ENCODE results near the gene P2RY12.

P2RY12 gene

DNA sequence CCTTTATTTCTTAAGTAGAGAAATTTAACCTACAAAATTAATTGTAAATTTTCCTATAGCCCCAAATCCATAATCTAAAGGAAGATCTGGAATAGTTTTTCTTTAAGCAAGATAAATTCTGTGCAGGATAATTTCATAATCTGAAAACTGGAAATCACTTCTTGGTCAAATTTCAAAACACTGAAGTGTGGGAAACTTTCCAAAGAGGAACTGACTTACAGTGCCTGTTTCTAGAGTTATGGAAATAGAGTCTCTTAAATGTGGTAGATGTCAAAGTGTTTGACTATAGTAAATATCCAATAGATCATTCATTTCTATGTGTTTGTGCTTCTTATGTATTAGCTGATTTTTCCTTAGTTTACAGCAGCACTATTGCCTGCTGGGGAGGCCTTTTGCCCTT is 53.7 kb downstream of the P2RY12 start:
- no peaks in the 10 kb centered on the region for H3K27me3 ChIP-seq (ENCODE audit: control insufficient read depth, insufficient read depth, low read length)
- peaks cover 4% of the 10 kb centered on the region for H3K4me1 ChIP-seq (ENCODE audit: control insufficient read depth, insufficient read depth, low read length)
- no peak overlapping the region for H3K9ac ChIP-seq (ENCODE audit: low read depth, low read length)
- no peaks in the 10 kb centered on the region for H3K9me3 ChIP-seq (ENCODE audit: control insufficient read depth, insufficient read depth, low read length)
- H3K36me3 ChIP-seq (ENCODE audit: control insufficient read depth, insufficient read depth, low read length): no peaks in the 10 kb centered on the region
- no peak overlapping the region for H3K4me3 ChIP-seq (ENCODE audit: low read depth, low read length)

DNA sequence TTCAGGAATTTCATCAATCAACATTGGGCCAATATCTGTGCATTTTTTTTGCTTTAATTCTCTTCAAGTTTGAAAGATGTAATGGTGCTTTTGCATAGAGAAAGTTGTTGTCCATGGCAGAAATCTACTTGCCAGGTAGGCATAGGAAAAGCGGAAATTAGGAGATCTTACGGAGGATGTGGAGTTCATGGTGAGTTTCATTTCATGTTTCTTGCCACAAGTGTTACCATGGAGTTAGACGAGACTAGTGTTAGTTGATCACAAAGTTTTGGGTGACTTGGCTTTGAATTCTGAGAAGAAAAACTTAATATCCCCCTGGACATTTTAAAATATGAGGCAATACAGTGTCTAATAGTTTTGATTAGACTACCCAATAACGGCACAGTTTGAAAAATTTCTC is 54.2 kb downstream of the P2RY12 start:
- peaks cover 4% of the 10 kb centered on the region for H3K4me1 ChIP-seq (ENCODE audit: control insufficient read depth, insufficient read depth, low read length)
- H3K4me3 ChIP-seq (ENCODE audit: low read depth, low read length): no peak overlapping the region
- H3K9ac ChIP-seq (ENCODE audit: low read depth, low read length): no peak overlapping the region
- H3K27me3 ChIP-seq (ENCODE audit: control insufficient read depth, insufficient read depth, low read length): no peaks in the 10 kb centered on the region
- no peaks in the 10 kb centered on the region for H3K36me3 ChIP-seq (ENCODE audit: control insufficient read depth, insufficient read depth, low read length)
- no peaks in the 10 kb centered on the region for H3K9me3 ChIP-seq (ENCODE audit: control insufficient read depth, insufficient read depth, low read length)

- Histone ChIP-seq H3K9ac (ENCODE audit: low read depth, low read length) (no peak within 1 kb of the TSS), H3K27me3 (ENCODE audit: control insufficient read depth, insufficient read depth, low read length) (no peaks in the 10 kb centered on the region)
Observed at GRCh38 chr3:151329363-151329762, 55.2 kb downstream of the P2RY12 start, which contains the start of gene P2RY13. TSS of gene P2RY13 (minus strand) at chr3:151329549. CDS start at chr3:151329528, 21 bp downstream.

DNA sequence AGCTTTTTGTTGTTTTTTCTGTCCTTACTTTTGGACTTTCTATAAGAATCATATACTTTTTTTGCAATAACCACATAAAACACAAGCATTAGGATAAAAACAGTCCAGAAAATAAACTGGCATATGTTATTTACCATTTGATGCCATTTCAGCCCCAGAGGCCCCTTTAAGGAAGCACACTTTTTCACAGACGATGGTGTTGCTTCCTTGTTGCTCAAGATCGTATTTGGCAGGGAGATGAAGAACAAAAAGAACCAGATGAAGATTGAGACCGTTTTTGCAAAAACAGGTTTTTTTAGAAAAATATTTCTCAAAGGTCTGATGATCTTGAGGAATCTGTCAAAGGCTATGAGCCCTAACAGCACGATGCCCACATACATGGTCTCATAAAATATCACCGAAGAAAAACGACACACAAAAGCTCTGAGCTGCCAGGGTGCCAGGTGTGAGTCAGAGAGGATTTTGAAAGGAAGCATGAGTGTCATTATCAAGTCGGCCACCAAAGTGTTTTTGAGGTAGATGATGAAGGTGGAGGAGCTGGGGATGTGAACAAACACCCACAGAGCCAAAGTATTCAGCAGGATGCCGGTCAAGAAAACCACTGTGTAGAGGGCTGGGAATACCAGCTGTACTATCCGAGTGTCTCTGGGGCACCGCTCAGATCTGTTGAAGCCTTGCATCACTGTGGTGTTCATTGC is 56.1 kb downstream of the P2RY12 start:
- Histone ChIP-seq H3K9me3 (ENCODE audit: control insufficient read depth, insufficient read depth, low read length) (no peaks in the 10 kb centered on the region), H3K36me3 (ENCODE audit: control insufficient read depth, insufficient read depth, low read length) (no peaks in the 10 kb centered on the region), H3K9ac (ENCODE audit: low read depth, low read length) (no peak overlapping the region), H3K27me3 (ENCODE audit: control insufficient read depth, insufficient read depth, low read length) (no peaks in the 10 kb centered on the region), H3K4me1 (ENCODE audit: control insufficient read depth, insufficient read depth, low read length) (peaks cover 4% of the 10 kb centered on the region), H3K4me3 (ENCODE audit: low read depth, low read length) (no peak overlapping the region)

More at GRCh38 chr3:151329363-151329762, 55.2 kb downstream of the P2RY12 start, which contains the start of gene P2RY13:
- Histone ChIP-seq H3K4me3 (ENCODE audit: low read depth, low read length) (no peak within 1 kb of the TSS), H3K4me1 (ENCODE audit: control insufficient read depth, insufficient read depth, low read length) (peaks cover 4% of the 10 kb centered on the region), H3K9me3 (ENCODE audit: control insufficient read depth, insufficient read depth, low read length) (no peaks in the 10 kb centered on the region), H3K36me3 (ENCODE audit: control insufficient read depth, insufficient read depth, low read length) (no peaks in the 10 kb centered on the region)

- Histone ChIP-seq H3K4me1 (ENCODE audit: control insufficient read depth, insufficient read depth, low read length) (peaks cover 4% of the 10 kb centered on the region), H3K9ac (ENCODE audit: low read depth, low read length) (no peak overlapping the region), H3K9me3 (ENCODE audit: control insufficient read depth, insufficient read depth, low read length) (no peaks in the 10 kb centered on the region), H3K4me3 (ENCODE audit: low read depth, low read length) (no peak overlapping the region), H3K27me3 (ENCODE audit: control insufficient read depth, insufficient read depth, low read length) (no peaks in the 10 kb centered on the region), H3K36me3 (ENCODE audit: control insufficient read depth, insufficient read depth, low read length) (no peaks in the 10 kb centered on the region)
Observed at GRCh38 chr3:151327571-151328198, 56.9 kb downstream of the P2RY12 start.

GRCh38 chr3:151322511-151322910 is 62.0 kb downstream of the P2RY12 start:
- Histone ChIP-seq H3K9me3 (ENCODE audit: control insufficient read depth, insufficient read depth, low read length) (no peaks in the 10 kb centered on the region), H3K4me1 (ENCODE audit: control insufficient read depth, insufficient read depth, low read length) (peaks cover 13% of the 10 kb centered on the region), H3K27me3 (ENCODE audit: control insufficient read depth, insufficient read depth, low read length) (no peaks in the 10 kb centered on the region), H3K4me3 (ENCODE audit: low read depth, low read length) (no peak overlapping the region), H3K9ac (ENCODE audit: low read depth, low read length) (no peak overlapping the region), H3K36me3 (ENCODE audit: control insufficient read depth, insufficient read depth, low read length) (no peaks in the 10 kb centered on the region)

DNA sequence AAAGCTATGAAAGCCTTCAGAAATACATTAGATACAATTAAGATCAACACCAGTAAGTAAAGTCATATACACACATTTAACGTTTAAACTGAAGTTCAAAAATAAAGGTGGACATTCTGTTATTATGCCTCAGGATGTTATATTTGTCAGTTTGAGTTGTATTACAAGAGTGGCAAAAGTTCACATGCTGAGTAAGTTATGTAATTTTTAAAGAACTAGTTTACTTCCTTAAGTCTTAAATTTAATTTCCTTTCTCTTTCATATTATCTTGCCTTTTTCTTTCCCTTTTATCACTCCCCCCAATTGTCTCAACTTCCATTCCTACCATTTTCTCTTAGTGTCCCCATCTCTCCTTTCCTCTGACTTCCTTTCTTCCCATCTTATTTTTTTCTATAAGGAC is 63.0 kb downstream of the P2RY12 start:
- H3K27me3 ChIP-seq (ENCODE audit: control insufficient read depth, insufficient read depth, low read length): no peaks in the 10 kb centered on the region
- no peak overlapping the region for H3K4me3 ChIP-seq (ENCODE audit: low read depth, low read length)
- H3K4me1 ChIP-seq (ENCODE audit: control insufficient read depth, insufficient read depth, low read length): peaks cover 13% of the 10 kb centered on the region
- no peaks in the 10 kb centered on the region for H3K9me3 ChIP-seq (ENCODE audit: control insufficient read depth, insufficient read depth, low read length)
- H3K9ac ChIP-seq (ENCODE audit: low read depth, low read length): no peak overlapping the region
- no peaks in the 10 kb centered on the region for H3K36me3 ChIP-seq (ENCODE audit: control insufficient read depth, insufficient read depth, low read length)

DNA sequence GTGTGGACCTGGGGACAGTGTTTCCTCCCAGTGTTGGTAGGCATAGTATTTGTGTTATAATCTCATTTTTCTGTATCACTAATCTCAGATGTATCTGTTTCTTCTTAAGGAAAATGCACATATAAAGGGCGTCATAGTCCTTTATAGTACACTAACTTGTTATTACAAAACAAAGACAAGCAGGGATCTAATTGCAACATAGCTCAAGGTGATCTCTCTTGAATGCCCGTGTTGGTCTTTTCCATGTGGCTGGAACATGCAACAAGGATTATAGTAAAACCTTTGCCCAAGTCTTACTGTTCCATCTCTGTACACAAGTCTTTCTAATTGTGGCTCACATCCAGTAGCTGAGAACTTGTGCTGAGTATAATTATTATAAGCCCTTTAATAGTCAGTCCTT is 64.4 kb downstream of the P2RY12 start:
- Histone ChIP-seq H3K36me3 (ENCODE audit: control insufficient read depth, insufficient read depth, low read length) (no peaks in the 10 kb centered on the region), H3K27me3 (ENCODE audit: control insufficient read depth, insufficient read depth, low read length) (no peaks in the 10 kb centered on the region), H3K4me3 (ENCODE audit: low read depth, low read length) (no peak overlapping the region), H3K9ac (ENCODE audit: low read depth, low read length) (no peak overlapping the region), H3K4me1 (ENCODE audit: control insufficient read depth, insufficient read depth, low read length) (peaks cover 19% of the 10 kb centered on the region), H3K9me3 (ENCODE audit: control insufficient read depth, insufficient read depth, low read length) (no peaks in the 10 kb centered on the region)

- H3K9me3 ChIP-seq (ENCODE audit: control insufficient read depth, insufficient read depth, low read length): no peaks in the 10 kb centered on the region
- no peaks in the 10 kb centered on the region for H3K36me3 ChIP-seq (ENCODE audit: control insufficient read depth, insufficient read depth, low read length)
- no peak overlapping the region for H3K9ac ChIP-seq (ENCODE audit: low read depth, low read length)
- H3K4me3 ChIP-seq (ENCODE audit: low read depth, low read length): no peak overlapping the region
- peaks cover 23% of the 10 kb centered on the region for H3K4me1 ChIP-seq (ENCODE audit: control insufficient read depth, insufficient read depth, low read length)
- no peaks in the 10 kb centered on the region for H3K27me3 ChIP-seq (ENCODE audit: control insufficient read depth, insufficient read depth, low read length)
Observed at GRCh38 chr3:151319628-151320027, 64.9 kb downstream of the P2RY12 start.

DNA sequence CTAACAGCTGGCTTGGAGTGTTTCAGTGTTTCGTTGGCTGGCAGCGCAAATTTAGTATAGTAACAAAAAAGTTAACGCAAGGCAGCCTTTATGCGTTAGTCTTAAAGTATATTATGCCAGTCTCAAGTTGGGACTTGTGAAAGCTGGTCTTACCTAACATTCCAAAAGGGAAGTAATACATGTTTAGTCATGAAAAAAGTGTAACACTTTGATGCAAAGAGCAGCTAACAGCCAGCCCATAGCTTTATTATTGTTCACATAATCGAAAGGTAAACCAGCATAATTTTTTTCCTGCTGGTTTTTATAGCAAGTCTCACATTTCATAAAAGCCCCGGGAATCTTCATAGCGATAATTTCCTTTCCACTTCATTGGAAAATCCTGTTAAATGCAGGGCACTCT is 65.6 kb downstream of the P2RY12 start:
- Histone ChIP-seq H3K36me3 (ENCODE audit: control insufficient read depth, insufficient read depth, low read length) (no peaks in the 10 kb centered on the region), H3K9me3 (ENCODE audit: control insufficient read depth, insufficient read depth, low read length) (no peaks in the 10 kb centered on the region), H3K9ac (ENCODE audit: low read depth, low read length) (no peak overlapping the region), H3K27me3 (ENCODE audit: control insufficient read depth, insufficient read depth, low read length) (no peaks in the 10 kb centered on the region), H3K4me1 (ENCODE audit: control insufficient read depth, insufficient read depth, low read length) (peaks cover 23% of the 10 kb centered on the region), H3K4me3 (ENCODE audit: low read depth, low read length) (no peak overlapping the region)

- Histone ChIP-seq H3K9ac (ENCODE audit: low read depth, low read length) (no peak overlapping the region), H3K9me3 (ENCODE audit: control insufficient read depth, insufficient read depth, low read length) (no peaks in the 10 kb centered on the region), H3K36me3 (ENCODE audit: control insufficient read depth, insufficient read depth, low read length) (no peaks in the 10 kb centered on the region), H3K27me3 (ENCODE audit: control insufficient read depth, insufficient read depth, low read length) (no peaks in the 10 kb centered on the region), H3K4me3 (ENCODE audit: low read depth, low read length) (no peak overlapping the region), H3K4me1 (ENCODE audit: control insufficient read depth, insufficient read depth, low read length) (peaks cover 23% of the 10 kb centered on the region)
Observed at GRCh38 chr3:151318313-151318712, 66.2 kb downstream of the P2RY12 start.

Data from iPS-15b (cell line).